Endothelial cell (in vitro differentiated cells): ENCODE data around the gene MRO. TPM values are rescaled to one million over a fixed set of nuclear protein-coding genes. Genes with fewer than 3 reads are reported as not detected.

Source experiments
- DNase-seq: peaks from one replicate; pipeline ENCODE4 v3.0.0; 2021; ENCODE audit warnings: low spot score
- H3K27ac Mint-ChIP-seq: one replicate; pipeline ENCODE4 v1.8.0; 2021; ENCODE audit warnings: mixed read lengths, inconsistent platforms; ENCODE audit not compliant: unreplicated experiment
- H3K27me3 Mint-ChIP-seq: one replicate; pipeline ENCODE4 v1.8.0; 2021; ENCODE audit warnings: mild to moderate bottlenecking, moderate library complexity, mixed read lengths, inconsistent platforms; ENCODE audit not compliant: unreplicated experiment
- H3K36me3 Mint-ChIP-seq: one replicate; pipeline ENCODE4 v1.8.0; 2021; ENCODE audit warnings: mild to moderate bottlenecking, low read depth, mixed read lengths, inconsistent platforms; ENCODE audit not compliant: unreplicated experiment
- H3K4me1 Mint-ChIP-seq: one replicate; pipeline ENCODE4 v1.8.0; 2021; ENCODE audit warnings: mild to moderate bottlenecking, mixed read lengths, inconsistent platforms; ENCODE audit not compliant: unreplicated experiment
- H3K4me3 Mint-ChIP-seq: one replicate; pipeline ENCODE4 v1.8.0; 2021; ENCODE audit warnings: mild to moderate bottlenecking, mixed read lengths, inconsistent platforms; ENCODE audit not compliant: unreplicated experiment
- H3K9me3 Mint-ChIP-seq: one replicate; pipeline ENCODE4 v1.8.0; 2021; ENCODE audit warnings: mixed read lengths, inconsistent platforms; ENCODE audit not compliant: unreplicated experiment
- CTCF ChIP-seq: fragments of 200-600 bp; sonication (generic); IDR thresholded peaks from one replicate; pipeline ENCODE4 v1.5.0; 2021; ENCODE audit warnings: antibody characterized with exemption; ENCODE audit not compliant: unreplicated experiment
- total RNA-seq: library from RNA; stranded (reverse); fragmentation: NEBNext Ultra II Directional; extraction: Animal tissue kit (Norgen Biotek cat#: 25700); gene quantifications from one replicate; pipeline ENCODE4 v1.2.1, GENCODE V29; 2021; ENCODE audit not compliant: unreplicated experiment

Gene MRO
- total RNA-seq, 1 donor from 2014 or later: 0.23 TPM

- Mint-ChIP-seq H3K27ac (no peak overlapping the region), H3K4me1 (no peaks in the 10 kb centered on the region), H3K9me3 (no peaks in the 10 kb centered on the region), H3K4me3 (no peak overlapping the region), H3K36me3 (no peaks in the 10 kb centered on the region), H3K27me3 (no peaks in the 10 kb centered on the region)
- no peak for DNase-seq
- TF ChIP-seq CTCF: no peak
Measured at GRCh38 chr18:50796495-50796894, 23.3 kb downstream of the MRO start.

GRCh38 chr18:50793641-50794565 is 25.9 kb downstream of the MRO start:
- no peak overlapping the region for H3K4me3 Mint-ChIP-seq
- H3K27ac Mint-ChIP-seq: no peak overlapping the region
- TF ChIP-seq CTCF: no peak
- H3K4me1 Mint-ChIP-seq: no peaks in the 10 kb centered on the region
- no peaks in the 10 kb centered on the region for H3K36me3 Mint-ChIP-seq
- no peaks in the 10 kb centered on the region for H3K9me3 Mint-ChIP-seq
- H3K27me3 Mint-ChIP-seq: no peaks in the 10 kb centered on the region
- DNase-seq: no peak

GRCh38 chr18:50792885-50793284 is 26.9 kb downstream of the MRO start:
- no peak for TF ChIP-seq CTCF
- Mint-ChIP-seq H3K27ac (no peak overlapping the region), H3K27me3 (no peaks in the 10 kb centered on the region), H3K4me1 (no peaks in the 10 kb centered on the region), H3K36me3 (no peaks in the 10 kb centered on the region), H3K9me3 (no peaks in the 10 kb centered on the region), H3K4me3 (no peak overlapping the region)
- no peak for DNase-seq

- Mint-ChIP-seq H3K4me3 (no peak overlapping the region), H3K36me3 (no peaks in the 10 kb centered on the region), H3K27ac (no peak overlapping the region), H3K4me1 (no peaks in the 10 kb centered on the region), H3K9me3 (no peaks in the 10 kb centered on the region), H3K27me3 (no peaks in the 10 kb centered on the region)
- no peak for TF ChIP-seq CTCF
- no peak for DNase-seq
Measured at GRCh38 chr18:50791599-50792438, 28.0 kb downstream of the MRO start.
